Neutrophil (primary cell): ENCODE results near the gene DEPDC1B.

ENCODE experiments used
- H3K27ac ChIP-seq: fragments of 200-600 bp; sonication (generic); 2 replicates; pipeline ENCODE4 v1.5.1; 2016; ENCODE audit warnings: mild to moderate bottlenecking, moderate library complexity
- H3K27me3 ChIP-seq: fragments of 200-600 bp; sonication (generic); 2 replicates; pipeline ENCODE4 v1.6.0; 2016; ENCODE audit warnings: mild to moderate bottlenecking
- H3K36me3 ChIP-seq: fragments of 200-600 bp; sonication (generic); 2 replicates; pipeline ENCODE4 v1.5.1; 2017
- H3K4me1 ChIP-seq, 2 experiments: fragments of 200-600 bp in 1 of 2; sonication (generic) in 1 of 2; 1 replicate in 1 of 2; 2 replicates in 1 of 2; pipeline versions ENCODE4 v1.5.1 to v1.6.1; 2013 to 2016; ENCODE audit warnings: low read depth in 1 of 2, low read length in 1 of 2, mild to moderate bottlenecking in 1 of 2, moderate library complexity in 1 of 2; ENCODE audit not compliant: control insufficient read depth in 1 of 2, insufficient read depth in 1 of 2
- H3K4me3 ChIP-seq, 2 experiments: fragments of 200-600 bp in 1 of 2; sonication (generic) in 1 of 2; 1 replicate in 1 of 2; 2 replicates in 1 of 2; pipeline ENCODE4 v1.5.1; 2013 to 2016; ENCODE audit warnings: low read depth in 1 of 2, low read length in 1 of 2, mild to moderate bottlenecking in 1 of 2, moderate library complexity in 1 of 2
- H3K9me3 ChIP-seq: fragments of 200-600 bp; sonication (generic); 2 replicates; pipeline ENCODE4 v1.5.1; 2016
- TF ChIP-seq, protein P1 (sequence below): fragments of 200-600 bp; sonication (generic); IDR thresholded peaks from 2 replicates; pipeline ENCODE4 v1.5.1; 2016; ENCODE audit warnings: antibody characterized with exemption

DEPDC1B gene, protein sequence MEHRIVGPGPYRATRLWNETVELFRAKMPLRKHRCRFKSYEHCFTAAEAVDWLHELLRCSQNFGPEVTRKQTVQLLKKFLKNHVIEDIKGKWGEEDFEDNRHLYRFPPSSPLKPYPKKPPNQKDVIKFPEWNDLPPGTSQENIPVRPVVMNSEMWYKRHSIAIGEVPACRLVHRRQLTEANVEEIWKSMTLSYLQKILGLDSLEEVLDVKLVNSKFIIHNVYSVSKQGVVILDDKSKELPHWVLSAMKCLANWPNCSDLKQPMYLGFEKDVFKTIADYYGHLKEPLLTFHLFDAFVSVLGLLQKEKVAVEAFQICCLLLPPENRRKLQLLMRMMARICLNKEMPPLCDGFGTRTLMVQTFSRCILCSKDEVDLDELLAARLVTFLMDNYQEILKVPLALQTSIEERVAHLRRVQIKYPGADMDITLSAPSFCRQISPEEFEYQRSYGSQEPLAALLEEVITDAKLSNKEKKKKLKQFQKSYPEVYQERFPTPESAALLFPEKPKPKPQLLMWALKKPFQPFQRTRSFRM

GRCh38 chr5:60699609-60700415, at the start of gene DEPDC1B:
DEPDC1B (minus strand) TSS chr5:60700166; CDS start chr5:60700093, 73 bp downstream.
- Histone ChIP-seq H3K36me3 (no peaks in the 10 kb centered on the region), H3K4me1 (peaks cover 10 to 11% of the 10 kb centered on the region in 2 experiments), H3K4me3 (peak within 1 kb of the TSS; percentile 69 to 79), H3K27ac (peak within 1 kb of the TSS; percentile 12), H3K27me3 (peaks cover 31% of the 10 kb centered on the region), H3K9me3 (no peaks in the 10 kb centered on the region)
- TF ChIP-seq, protein P1, sequence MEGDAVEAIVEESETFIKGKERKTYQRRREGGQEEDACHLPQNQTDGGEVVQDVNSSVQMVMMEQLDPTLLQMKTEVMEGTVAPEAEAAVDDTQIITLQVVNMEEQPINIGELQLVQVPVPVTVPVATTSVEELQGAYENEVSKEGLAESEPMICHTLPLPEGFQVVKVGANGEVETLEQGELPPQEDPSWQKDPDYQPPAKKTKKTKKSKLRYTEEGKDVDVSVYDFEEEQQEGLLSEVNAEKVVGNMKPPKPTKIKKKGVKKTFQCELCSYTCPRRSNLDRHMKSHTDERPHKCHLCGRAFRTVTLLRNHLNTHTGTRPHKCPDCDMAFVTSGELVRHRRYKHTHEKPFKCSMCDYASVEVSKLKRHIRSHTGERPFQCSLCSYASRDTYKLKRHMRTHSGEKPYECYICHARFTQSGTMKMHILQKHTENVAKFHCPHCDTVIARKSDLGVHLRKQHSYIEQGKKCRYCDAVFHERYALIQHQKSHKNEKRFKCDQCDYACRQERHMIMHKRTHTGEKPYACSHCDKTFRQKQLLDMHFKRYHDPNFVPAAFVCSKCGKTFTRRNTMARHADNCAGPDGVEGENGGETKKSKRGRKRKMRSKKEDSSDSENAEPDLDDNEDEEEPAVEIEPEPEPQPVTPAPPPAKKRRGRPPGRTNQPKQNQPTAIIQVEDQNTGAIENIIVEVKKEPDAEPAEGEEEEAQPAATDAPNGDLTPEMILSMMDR = no peak

DNA sequence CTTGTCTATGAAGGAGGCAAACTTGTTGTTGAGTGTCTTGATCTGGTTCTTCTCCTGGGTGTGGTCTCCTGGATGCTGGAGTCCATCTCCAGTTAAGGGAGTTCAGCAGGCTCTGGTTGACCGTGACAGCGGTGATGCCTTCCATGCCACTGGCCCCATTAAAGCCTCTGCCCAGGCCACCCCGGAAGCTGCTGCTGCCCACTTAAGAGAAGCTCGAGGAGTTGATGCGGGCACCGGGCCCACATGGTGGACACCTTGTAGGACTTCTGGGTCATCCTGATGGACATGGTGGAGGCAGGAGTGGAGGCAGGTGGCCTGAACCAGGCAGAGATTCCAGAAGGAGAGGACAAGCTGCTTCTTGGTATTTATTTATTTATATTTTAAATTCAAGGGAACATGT, 44.7 kb upstream of the DEPDC1B start:
- H3K4me3 ChIP-seq = no peak overlapping the region
- TF ChIP-seq, protein P1 = no peak
- no peak overlapping the region for H3K27ac ChIP-seq

DNA sequence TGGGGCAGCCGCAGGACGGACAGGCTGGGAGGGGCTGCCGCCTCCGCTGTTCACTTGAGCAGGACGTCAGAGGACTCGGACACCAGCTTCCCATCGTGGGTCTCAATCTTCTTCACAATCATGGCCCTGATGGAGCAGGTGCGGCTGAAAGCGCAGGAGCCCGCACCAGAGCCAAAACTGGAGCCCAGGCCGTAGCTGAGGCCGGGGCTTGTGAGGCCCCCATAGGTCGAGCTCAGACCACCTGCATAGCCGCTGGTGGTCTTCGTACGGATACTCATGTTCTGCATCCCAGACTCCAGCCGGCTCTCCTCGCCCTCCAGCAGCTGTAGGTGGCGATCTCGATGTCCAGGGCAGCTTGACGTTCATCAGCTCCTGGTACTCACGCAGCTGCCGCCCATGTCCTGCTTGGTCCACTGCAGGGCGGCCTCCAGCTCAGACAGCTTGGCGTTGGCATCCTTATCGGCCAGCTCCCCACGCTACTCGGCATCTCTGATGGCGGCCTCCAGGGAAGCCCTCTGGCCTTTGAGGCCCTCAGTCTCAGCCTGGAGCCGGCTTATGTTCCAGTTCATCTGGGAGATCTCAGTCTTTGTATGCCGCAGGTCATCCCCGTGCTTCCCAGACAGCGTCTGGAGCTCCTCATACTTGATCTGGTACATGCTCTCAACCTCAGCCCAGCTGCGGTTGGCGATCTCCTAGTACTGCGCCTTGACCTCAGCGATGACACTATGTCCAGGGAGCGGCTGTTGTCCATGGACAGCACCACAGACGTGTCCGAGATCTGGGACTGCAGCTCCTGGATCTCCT, 43.7 kb upstream of the DEPDC1B start:
- Histone ChIP-seq H3K27ac (no peak overlapping the region), H3K9me3 (no peaks in the 10 kb centered on the region), H3K4me1 (no peaks in the 10 kb centered on the region), H3K27me3 (no peaks in the 10 kb centered on the region), H3K4me3 (no peak overlapping the region), H3K36me3 (no peaks in the 10 kb centered on the region)
- TF ChIP-seq, protein P1 = no peak

More for the DNA sequence above, 44.7 kb upstream of the DEPDC1B start:
- Histone ChIP-seq H3K4me1 (no peaks in the 10 kb centered on the region), H3K36me3 (no peaks in the 10 kb centered on the region), H3K27me3 (no peaks in the 10 kb centered on the region), H3K9me3 (no peaks in the 10 kb centered on the region)

GRCh38 chr5:60740322-60740721, 40.4 kb upstream of the DEPDC1B start:
- no peaks in the 10 kb centered on the region for H3K36me3 ChIP-seq
- no peaks in the 10 kb centered on the region for H3K9me3 ChIP-seq
- H3K27me3 ChIP-seq = no peaks in the 10 kb centered on the region
- no peak overlapping the region for H3K27ac ChIP-seq
- TF ChIP-seq, protein P1 = no peak
- no peaks in the 10 kb centered on the region for H3K4me1 ChIP-seq
- no peak overlapping the region for H3K4me3 ChIP-seq

- no peaks in the 10 kb centered on the region for H3K4me1 ChIP-seq
- no peaks in the 10 kb centered on the region for H3K9me3 ChIP-seq
- no peak overlapping the region for H3K4me3 ChIP-seq
- TF ChIP-seq, protein P1 = no peak
- H3K36me3 ChIP-seq = no peaks in the 10 kb centered on the region
- no peaks in the 10 kb centered on the region for H3K27me3 ChIP-seq
- H3K27ac ChIP-seq = no peak overlapping the region
These were observed 39.0 kb upstream of the DEPDC1B start for GRCh38 chr5:60738933-60739332.
